ENCODE results near the gene PAXIP1.

- TF ChIP-seq BHLHE40 (IDR thresholded peaks at IDR 0.05; ENCODE audit: borderline replicate concordance) (no peak), ARNT (IDR thresholded peaks at IDR 0.05) (no peak), FOXK2 (IDR thresholded peaks at IDR 0.05) (no peak), TARDBP (IDR thresholded peaks at IDR 0.05) (no peak), FOXM1 (IDR thresholded peaks at IDR 0.05; ENCODE audit: borderline replicate concordance) (no peak), SUZ12 (IDR thresholded peaks at IDR 0.05) (no peak), FOXA1 (IDR thresholded peaks at IDR 0.05) (no peak), NFRKB (IDR thresholded peaks at IDR 0.05) (no peak), LEF1 (IDR thresholded peaks at IDR 0.05; ENCODE audit: borderline replicate concordance) (no peak), CTBP1 (IDR thresholded peaks at IDR 0.05; ENCODE audit: borderline replicate concordance) (no peak)
- TF ChIP-seq, protein P1, sequence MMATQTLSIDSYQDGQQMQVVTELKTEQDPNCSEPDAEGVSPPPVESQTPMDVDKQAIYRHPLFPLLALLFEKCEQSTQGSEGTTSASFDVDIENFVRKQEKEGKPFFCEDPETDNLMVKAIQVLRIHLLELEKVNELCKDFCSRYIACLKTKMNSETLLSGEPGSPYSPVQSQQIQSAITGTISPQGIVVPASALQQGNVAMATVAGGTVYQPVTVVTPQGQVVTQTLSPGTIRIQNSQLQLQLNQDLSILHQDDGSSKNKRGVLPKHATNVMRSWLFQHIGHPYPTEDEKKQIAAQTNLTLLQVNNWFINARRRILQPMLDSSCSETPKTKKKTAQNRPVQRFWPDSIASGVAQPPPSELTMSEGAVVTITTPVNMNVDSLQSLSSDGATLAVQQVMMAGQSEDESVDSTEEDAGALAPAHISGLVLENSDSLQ (IDR thresholded peaks at IDR 0.05): no peak
These were observed 17.7 kb downstream of the PAXIP1 start for GRCh38 chr7:154985230-154985629.
